ENCODE measurements around the gene SLC12A3.

SLC12A3 gene

GRCh38 chr16:56824331-56824730 is 40.7 kb upstream of the SLC12A3 start:
- peak; percentile 12 for DNase-seq (ENCODE audit: low read depth)
- TF ChIP-seq CTCF (IDR thresholded peaks at IDR 0.05; ENCODE audit: low read depth, low read length) (no peak), POLR2A (IDR thresholded peaks at IDR 0.05; ENCODE audit: extremely low read depth, insufficient read length) (no peak), MAX (IDR thresholded peaks at IDR 0.05; ENCODE audit: low read depth, low read length) (no peak), MYC (IDR thresholded peaks at IDR 0.05; ENCODE audit: low read depth, low read length) (no peak)
- no peak overlapping the region for H3K4me3 ChIP-seq (ENCODE audit: low read depth, low read length)

- TF ChIP-seq MAX (IDR thresholded peaks at IDR 0.05; ENCODE audit: low read depth, low read length): no peak
- no peak for TF ChIP-seq POLR2A (IDR thresholded peaks at IDR 0.05; ENCODE audit: extremely low read depth, insufficient read length)
- no peak for DNase-seq (ENCODE audit: low read depth)
- no peak overlapping the region for H3K4me3 ChIP-seq (ENCODE audit: low read depth, low read length)
Measured at GRCh38 chr16:56824804-56825203, 40.2 kb upstream of the SLC12A3 start.

- DNase-seq (ENCODE audit: low read depth): no peak
- TF ChIP-seq POLR2A (IDR thresholded peaks at IDR 0.05; ENCODE audit: extremely low read depth, insufficient read length): no peak
- no peak for TF ChIP-seq MAX (IDR thresholded peaks at IDR 0.05; ENCODE audit: low read depth, low read length)
- no peak for TF ChIP-seq MYC (IDR thresholded peaks at IDR 0.05; ENCODE audit: low read depth, low read length)
- TF ChIP-seq CTCF (IDR thresholded peaks at IDR 0.05; ENCODE audit: low read depth, low read length): no peak
- no peak overlapping the region for H3K4me3 ChIP-seq (ENCODE audit: low read depth, low read length)
Measured at GRCh38 chr16:56825826-56826225, 39.2 kb upstream of the SLC12A3 start.

- no peak overlapping the region for H3K4me3 ChIP-seq (ENCODE audit: low read depth, low read length)
- TF ChIP-seq CTCF (IDR thresholded peaks at IDR 0.05; ENCODE audit: low read depth, low read length): no peak
- TF ChIP-seq MAX (IDR thresholded peaks at IDR 0.05; ENCODE audit: low read depth, low read length): no peak
- no peak for TF ChIP-seq MYC (IDR thresholded peaks at IDR 0.05; ENCODE audit: low read depth, low read length)
- TF ChIP-seq POLR2A (IDR thresholded peaks at IDR 0.05; ENCODE audit: extremely low read depth, insufficient read length): no peak
- DNase-seq (ENCODE audit: low read depth): no peak
Measured at GRCh38 chr16:56828647-56829046, 36.4 kb upstream of the SLC12A3 start.

GRCh38 chr16:56830669-56831068 is 34.3 kb upstream of the SLC12A3 start:
- DNase-seq (ENCODE audit: low read depth): no peak
- TF ChIP-seq CTCF (IDR thresholded peaks at IDR 0.05; ENCODE audit: low read depth, low read length): no peak
- TF ChIP-seq POLR2A (IDR thresholded peaks at IDR 0.05; ENCODE audit: extremely low read depth, insufficient read length): no peak
- no peak overlapping the region for H3K4me3 ChIP-seq (ENCODE audit: low read depth, low read length)

- TF ChIP-seq MYC (IDR thresholded peaks at IDR 0.05; ENCODE audit: low read depth, low read length) (no peak), POLR2A (IDR thresholded peaks at IDR 0.05; ENCODE audit: extremely low read depth, insufficient read length) (no peak), CTCF (IDR thresholded peaks at IDR 0.05; ENCODE audit: low read depth, low read length) (no peak), MAX (IDR thresholded peaks at IDR 0.05; ENCODE audit: low read depth, low read length) (no peak)
- DNase-seq (ENCODE audit: low read depth): no peak
- no peak overlapping the region for H3K4me3 ChIP-seq (ENCODE audit: low read depth, low read length)
Measured at GRCh38 chr16:56832768-56833167, 32.2 kb upstream of the SLC12A3 start.

Data from NB4 (cell line).